Ramos (cell line): ENCODE measurements around the gene ZRANB1.

ENCODE experiments used
- in situ Hi-C: fragments of 300-500 bp; cut with MboI; formaldehyde crosslinking; loops from one replicate; pipeline ENCODE4 v1.14.3; 2022; ENCODE audit warnings: low sequenced_read_pairs; ENCODE audit not compliant: unreplicated experiment

Gene ZRANB1

GRCh38 chr10:125029584-125030242 lies 87.8 kb downstream of the ZRANB1 start:
- in situ Hi-C loops, result no loop called here

GRCh38 chr10:125030567-125031197 lies 88.8 kb downstream of the ZRANB1 start:
- in situ Hi-C loops, result no loop called here

- in situ Hi-C loops, result no loop called here
Measured at GRCh38 chr10:125032474-125033020, 90.6 kb downstream of the ZRANB1 start.

- in situ Hi-C loops, result no loop called here
Measured at GRCh38 chr10:125033146-125033924, 91.4 kb downstream of the ZRANB1 start.

GRCh38 chr10:125034675-125035074 lies 92.8 kb downstream of the ZRANB1 start:
- in situ Hi-C loops, result no loop called here

- in situ Hi-C loops, result no loop called here
Measured at GRCh38 chr10:125035136-125035535, 93.2 kb downstream of the ZRANB1 start.

- in situ Hi-C loops, result no loop called here
Measured at GRCh38 chr10:125035588-125036295, 93.8 kb downstream of the ZRANB1 start.

- in situ Hi-C loops, result no loop called here
Measured at GRCh38 chr10:125037145-125037877, 95.4 kb downstream of the ZRANB1 start.
